Ovary (tissue), 3 donors: ENCODE measurements around the gene TEX44.

Experiments
- EP300 ChIP-seq: sonication (generic); formaldehyde crosslinking; IDR thresholded peaks from one replicate; pipeline ENCODE4 v1.6.1; 2017; ENCODE audit warnings: antibody characterized with exemption
- POLR2A ChIP-seq: fragments of 450-650 bp; IDR thresholded peaks from one replicate; pipeline ENCODE4 v1.6.1; 2017; ENCODE audit warnings: antibody characterized with exemption, mild to moderate bottlenecking, moderate library complexity
- TF ChIP-seq, protein P1 (sequence below), 3 donors: fragments of 450-650 bp in 2 of 3; fragments of 200-600 bp in 1 of 3; IDR thresholded peaks; one replicate each; pipeline versions ENCODE4 v1.5.1 to v1.8.0; 2016 to 2022; ENCODE audit warnings: antibody characterized with exemption in 3 of 3, mild to moderate bottlenecking in 1 of 3
- donor health status: DM: no; HTN: no; CAD: no.

DNA sequence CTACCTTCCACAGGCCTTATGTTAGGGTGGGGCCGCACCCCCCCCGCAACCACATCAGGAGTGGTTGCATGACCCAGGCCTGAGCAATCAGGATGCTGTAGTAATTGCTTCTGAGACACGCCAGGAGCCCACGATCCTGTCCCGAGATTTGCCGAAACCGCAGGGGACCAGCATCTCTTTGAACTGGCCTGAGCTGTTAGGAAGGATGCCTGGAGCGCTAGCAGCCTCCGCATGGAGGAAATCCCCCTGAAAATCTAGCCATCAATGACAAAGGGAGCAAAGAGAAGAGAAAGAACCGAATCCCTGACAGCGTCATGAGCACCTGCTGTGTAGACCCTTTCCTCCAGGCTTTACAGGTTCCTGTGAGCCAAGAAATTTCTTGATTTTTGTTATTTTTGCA, 8.7 kb upstream of the TEX44 start:
- TF ChIP-seq, protein P1, sequence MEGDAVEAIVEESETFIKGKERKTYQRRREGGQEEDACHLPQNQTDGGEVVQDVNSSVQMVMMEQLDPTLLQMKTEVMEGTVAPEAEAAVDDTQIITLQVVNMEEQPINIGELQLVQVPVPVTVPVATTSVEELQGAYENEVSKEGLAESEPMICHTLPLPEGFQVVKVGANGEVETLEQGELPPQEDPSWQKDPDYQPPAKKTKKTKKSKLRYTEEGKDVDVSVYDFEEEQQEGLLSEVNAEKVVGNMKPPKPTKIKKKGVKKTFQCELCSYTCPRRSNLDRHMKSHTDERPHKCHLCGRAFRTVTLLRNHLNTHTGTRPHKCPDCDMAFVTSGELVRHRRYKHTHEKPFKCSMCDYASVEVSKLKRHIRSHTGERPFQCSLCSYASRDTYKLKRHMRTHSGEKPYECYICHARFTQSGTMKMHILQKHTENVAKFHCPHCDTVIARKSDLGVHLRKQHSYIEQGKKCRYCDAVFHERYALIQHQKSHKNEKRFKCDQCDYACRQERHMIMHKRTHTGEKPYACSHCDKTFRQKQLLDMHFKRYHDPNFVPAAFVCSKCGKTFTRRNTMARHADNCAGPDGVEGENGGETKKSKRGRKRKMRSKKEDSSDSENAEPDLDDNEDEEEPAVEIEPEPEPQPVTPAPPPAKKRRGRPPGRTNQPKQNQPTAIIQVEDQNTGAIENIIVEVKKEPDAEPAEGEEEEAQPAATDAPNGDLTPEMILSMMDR (IDR thresholded peaks at IDR 0.05) = no peak
- TF ChIP-seq EP300 = no peak
- TF ChIP-seq POLR2A = no peak
